Measurements from ENCODE around the gene SLC25A26.
A peak's percentile ranks its signal among the peaks of the same experiment; 100 is the strongest.

The SLC25A26 gene

GRCh38 chr3:66227915-66228314 is 7.1 kb downstream of the SLC25A26 start:
- no peak for DNase-seq

- DNase-seq: no peak
These were observed 7.9 kb downstream of the SLC25A26 start for GRCh38 chr3:66228707-66229106.

- DNase-seq: no peak
These were observed 9.1 kb downstream of the SLC25A26 start for GRCh38 chr3:66229931-66230330.

GRCh38 chr3:66233033-66233432 is 12.2 kb downstream of the SLC25A26 start:
- no peak for DNase-seq

GRCh38 chr3:66236281-66236680 is 15.5 kb downstream of the SLC25A26 start:
- DNase-seq: no peak

- DNase-seq: no peak
These were observed 16.8 kb downstream of the SLC25A26 start for GRCh38 chr3:66237552-66237951.

GRCh38 chr3:66239513-66240123 is 18.8 kb downstream of the SLC25A26 start:
- DNase-seq: peak; percentile 72

- DNase-seq: no peak
These were observed 20.7 kb downstream of the SLC25A26 start for GRCh38 chr3:66241466-66241865.

- DNase-seq: peak; percentile 14
These were observed 22.1 kb downstream of the SLC25A26 start for GRCh38 chr3:66242788-66243464.

- DNase-seq: no peak
These were observed 27.8 kb downstream of the SLC25A26 start for GRCh38 chr3:66248641-66249040.

GRCh38 chr3:66253790-66254620 is 33.2 kb downstream of the SLC25A26 start:
- peak; percentile 33 for DNase-seq

GRCh38 chr3:66255865-66256264 is 35.1 kb downstream of the SLC25A26 start:
- no peak for DNase-seq

- no peak for DNase-seq
These were observed 36.0 kb downstream of the SLC25A26 start for GRCh38 chr3:66256806-66257205.

GRCh38 chr3:66259566-66260255 is 38.9 kb downstream of the SLC25A26 start:
- DNase-seq: no peak

GRCh38 chr3:66260431-66260830 is 39.6 kb downstream of the SLC25A26 start:
- no peak for DNase-seq

GRCh38 chr3:66261355-66261754 is 40.6 kb downstream of the SLC25A26 start:
- no peak for DNase-seq

- no peak for DNase-seq
These were observed 44.8 kb downstream of the SLC25A26 start for GRCh38 chr3:66265649-66266048.

GRCh38 chr3:66266551-66266950 is 45.8 kb downstream of the SLC25A26 start:
- DNase-seq: no peak

- no peak for DNase-seq
These were observed 46.2 kb downstream of the SLC25A26 start for GRCh38 chr3:66267031-66267430.

- no peak for DNase-seq
These were observed 47.1 kb downstream of the SLC25A26 start for GRCh38 chr3:66267906-66268305.

GRCh38 chr3:66268864-66269263 is 48.1 kb downstream of the SLC25A26 start:
- no peak for DNase-seq

GRCh38 chr3:66269411-66269810 is 48.6 kb downstream of the SLC25A26 start:
- no peak for DNase-seq

GRCh38 chr3:66270288-66270687 is 49.5 kb downstream of the SLC25A26 start:
- no peak for DNase-seq
